Parathyroid adenoma (tissue), 2 donors: ENCODE results near the gene GPAT3.

Experiments
- H2AFZ ChIP-seq: fragments of 300-600 bp; sonication (generic); one replicate; pipeline ENCODE4 v1.7.0; 2017; ENCODE audit warnings: antibody characterized with exemption, mild to moderate bottlenecking
- H3K27ac ChIP-seq: fragments of 300-600 bp; sonication (generic); one replicate; pipeline ENCODE4 v1.7.0; 2017
- H3K27me3 ChIP-seq: fragments of 300-600 bp; sonication (generic); one replicate; pipeline ENCODE4 v1.7.0; 2017; ENCODE audit warnings: low read length; ENCODE audit not compliant: control insufficient read depth, insufficient read depth
- H3K36me3 ChIP-seq: fragments of 300-600 bp; sonication (generic); one replicate; pipeline ENCODE4 v1.7.0; 2017; ENCODE audit warnings: low read length; ENCODE audit not compliant: control insufficient read depth, insufficient read depth
- H3K4me1 ChIP-seq: fragments of 300-600 bp; sonication (generic); one replicate; pipeline ENCODE4 v1.7.0; 2017; ENCODE audit warnings: control low read depth
- H3K4me2 ChIP-seq: fragments of 300-600 bp; sonication (generic); one replicate; pipeline ENCODE4 v1.7.0; 2017; ENCODE audit warnings: low read length
- H3K4me3 ChIP-seq: fragments of 300-600 bp; sonication (generic); one replicate; pipeline ENCODE4 v1.7.0; 2017; ENCODE audit warnings: low read depth, low read length
- H3K79me2 ChIP-seq: fragments of 300-600 bp; sonication (generic); one replicate; pipeline ENCODE4 v1.7.0; 2017; ENCODE audit warnings: control low read depth
- H3K9ac ChIP-seq: fragments of 300-600 bp; sonication (generic); one replicate; pipeline ENCODE4 v1.7.0; 2017; ENCODE audit warnings: mild to moderate bottlenecking
- H3K9me3 ChIP-seq: fragments of 300-600 bp; sonication (generic); one replicate; pipeline ENCODE4 v1.7.0; 2017; ENCODE audit warnings: low read length; ENCODE audit not compliant: control insufficient read depth
- TF ChIP-seq, protein P1 (sequence below): fragments of 300-600 bp; sonication (generic); IDR thresholded peaks from one replicate; pipeline ENCODE4 v1.7.0; 2017; ENCODE audit warnings: antibody characterized with exemption, mild to moderate bottlenecking
- donor health status: primary hyperparathyroidism.

Gene GPAT3

DNA sequence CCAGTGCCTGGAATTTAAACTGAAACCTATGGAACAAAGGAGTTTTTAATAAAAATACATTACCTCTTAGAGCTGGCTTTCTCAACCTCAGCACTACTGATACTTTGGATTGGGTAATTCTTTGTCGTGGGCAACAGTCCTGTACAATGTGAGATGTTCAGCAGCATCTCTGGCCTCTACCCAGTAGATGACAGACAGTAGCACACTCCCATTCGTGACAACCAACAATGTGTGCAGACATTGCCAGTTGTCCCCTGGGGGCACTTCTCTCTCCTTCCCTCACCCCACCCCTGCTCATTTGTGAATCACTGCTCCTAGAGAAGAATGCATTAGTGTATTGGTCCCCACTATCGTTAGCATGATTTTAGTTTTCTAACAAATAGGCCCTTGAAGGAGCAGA lies 16.2 kb downstream of the GPAT3 start:
- Histone ChIP-seq H3K79me2 (no peaks in the 10 kb centered on the region), H3K9me3 (no peaks in the 10 kb centered on the region), H3K4me2 (no peak overlapping the region), H3K27ac (no peak overlapping the region), H3K4me1 (no peaks in the 10 kb centered on the region), H3K9ac (no peak overlapping the region), H3K27me3 (no peaks in the 10 kb centered on the region), H3K4me3 (no peak overlapping the region), H3K36me3 (no peaks in the 10 kb centered on the region), H2AFZ (no peak overlapping the region)
- TF ChIP-seq, protein P1, sequence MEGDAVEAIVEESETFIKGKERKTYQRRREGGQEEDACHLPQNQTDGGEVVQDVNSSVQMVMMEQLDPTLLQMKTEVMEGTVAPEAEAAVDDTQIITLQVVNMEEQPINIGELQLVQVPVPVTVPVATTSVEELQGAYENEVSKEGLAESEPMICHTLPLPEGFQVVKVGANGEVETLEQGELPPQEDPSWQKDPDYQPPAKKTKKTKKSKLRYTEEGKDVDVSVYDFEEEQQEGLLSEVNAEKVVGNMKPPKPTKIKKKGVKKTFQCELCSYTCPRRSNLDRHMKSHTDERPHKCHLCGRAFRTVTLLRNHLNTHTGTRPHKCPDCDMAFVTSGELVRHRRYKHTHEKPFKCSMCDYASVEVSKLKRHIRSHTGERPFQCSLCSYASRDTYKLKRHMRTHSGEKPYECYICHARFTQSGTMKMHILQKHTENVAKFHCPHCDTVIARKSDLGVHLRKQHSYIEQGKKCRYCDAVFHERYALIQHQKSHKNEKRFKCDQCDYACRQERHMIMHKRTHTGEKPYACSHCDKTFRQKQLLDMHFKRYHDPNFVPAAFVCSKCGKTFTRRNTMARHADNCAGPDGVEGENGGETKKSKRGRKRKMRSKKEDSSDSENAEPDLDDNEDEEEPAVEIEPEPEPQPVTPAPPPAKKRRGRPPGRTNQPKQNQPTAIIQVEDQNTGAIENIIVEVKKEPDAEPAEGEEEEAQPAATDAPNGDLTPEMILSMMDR = no peak

DNA sequence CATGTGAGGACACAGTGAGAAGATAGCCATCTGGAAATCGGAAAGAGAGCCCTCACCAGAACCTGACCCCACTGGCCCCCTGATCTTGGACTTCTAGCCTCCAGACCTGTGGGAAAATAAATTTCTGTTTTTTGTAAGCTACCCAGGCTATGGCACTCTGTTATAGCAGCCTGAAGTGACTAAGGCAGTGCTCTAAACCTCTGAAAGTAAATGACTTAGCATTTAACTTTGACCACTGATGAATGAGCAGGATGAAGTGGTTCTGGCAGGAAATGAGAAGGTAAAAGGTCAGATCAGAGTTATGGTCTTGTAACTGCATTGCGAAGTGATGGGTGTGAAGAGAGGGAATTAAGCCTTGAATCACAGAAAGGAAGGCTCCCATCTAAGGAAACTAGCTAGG lies 17.0 kb downstream of the GPAT3 start:
- Histone ChIP-seq H3K27me3 (no peaks in the 10 kb centered on the region), H3K4me2 (no peak overlapping the region), H3K27ac (no peak overlapping the region), H3K79me2 (no peaks in the 10 kb centered on the region), H3K9me3 (no peaks in the 10 kb centered on the region), H3K4me3 (no peak overlapping the region), H3K36me3 (no peaks in the 10 kb centered on the region), H2AFZ (no peak overlapping the region), H3K4me1 (no peaks in the 10 kb centered on the region), H3K9ac (no peak overlapping the region)
- TF ChIP-seq, protein P1 = no peak

DNA sequence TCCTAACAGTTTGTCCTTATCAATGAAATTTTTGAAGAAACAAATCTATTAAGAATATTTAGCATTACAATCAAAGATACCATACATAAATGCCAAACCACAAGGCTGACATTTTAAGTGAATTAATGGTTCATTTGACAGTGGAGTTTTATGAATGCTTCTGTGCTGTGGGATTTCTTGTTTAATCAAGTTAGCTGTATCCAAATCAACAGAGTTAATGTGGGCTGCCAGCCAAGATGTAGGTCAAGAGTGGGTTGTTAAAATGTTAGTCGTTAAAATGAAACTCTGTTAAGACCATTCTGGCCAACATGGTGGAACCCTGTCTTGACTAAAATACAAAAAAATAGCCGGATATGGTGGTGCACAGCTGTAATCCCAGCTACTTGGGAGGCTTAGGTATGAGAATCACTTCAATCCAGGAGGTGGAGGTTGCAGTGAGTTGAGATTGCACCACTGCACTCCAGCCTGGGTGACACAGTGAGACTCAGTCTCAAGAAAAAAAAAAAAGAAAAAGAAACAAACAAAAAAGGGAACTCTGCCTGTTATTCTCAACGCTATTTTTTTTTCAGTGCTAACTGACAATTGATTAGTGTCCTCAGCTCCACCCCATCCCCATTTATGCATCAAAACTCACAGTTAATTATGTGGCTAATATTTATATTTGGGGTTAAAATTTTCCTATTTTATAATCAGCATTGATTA lies 20.2 kb downstream of the GPAT3 start:
- Histone ChIP-seq H3K36me3 (no peaks in the 10 kb centered on the region), H3K9ac (no peak overlapping the region), H3K4me2 (no peak overlapping the region), H3K27ac (no peak overlapping the region), H3K27me3 (no peaks in the 10 kb centered on the region), H3K9me3 (no peaks in the 10 kb centered on the region), H3K79me2 (no peaks in the 10 kb centered on the region), H2AFZ (no peak overlapping the region), H3K4me1 (no peaks in the 10 kb centered on the region), H3K4me3 (no peak overlapping the region)
- TF ChIP-seq, protein P1 = no peak

DNA sequence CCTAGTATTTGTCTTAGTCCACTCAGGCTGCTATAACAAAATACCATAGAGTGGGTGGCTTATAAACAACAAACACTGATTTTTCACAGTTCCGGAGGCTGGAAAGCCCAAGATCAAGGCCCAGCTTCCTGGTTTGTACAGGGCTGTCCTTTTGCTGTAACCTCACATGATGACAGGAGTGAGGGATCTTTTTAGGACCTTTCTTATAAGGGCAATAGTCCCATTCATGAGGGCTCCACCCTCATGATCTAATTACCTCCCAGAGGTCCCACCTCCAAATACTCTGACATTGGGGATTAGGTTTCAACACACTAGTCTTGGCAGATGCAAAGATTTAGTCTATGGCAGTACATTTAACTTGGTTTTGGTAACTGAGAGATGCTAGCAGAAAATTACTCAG lies 20.9 kb downstream of the GPAT3 start:
- no peaks in the 10 kb centered on the region for H3K9me3 ChIP-seq
- no peaks in the 10 kb centered on the region for H3K79me2 ChIP-seq
- H3K9ac ChIP-seq = no peak overlapping the region
- TF ChIP-seq, protein P1 = no peak
- H3K4me3 ChIP-seq = no peak overlapping the region
- H3K27me3 ChIP-seq = no peaks in the 10 kb centered on the region
- no peak overlapping the region for H2AFZ ChIP-seq
- no peaks in the 10 kb centered on the region for H3K36me3 ChIP-seq
- no peak overlapping the region for H3K27ac ChIP-seq
- no peak overlapping the region for H3K4me2 ChIP-seq
- H3K4me1 ChIP-seq = no peaks in the 10 kb centered on the region

DNA sequence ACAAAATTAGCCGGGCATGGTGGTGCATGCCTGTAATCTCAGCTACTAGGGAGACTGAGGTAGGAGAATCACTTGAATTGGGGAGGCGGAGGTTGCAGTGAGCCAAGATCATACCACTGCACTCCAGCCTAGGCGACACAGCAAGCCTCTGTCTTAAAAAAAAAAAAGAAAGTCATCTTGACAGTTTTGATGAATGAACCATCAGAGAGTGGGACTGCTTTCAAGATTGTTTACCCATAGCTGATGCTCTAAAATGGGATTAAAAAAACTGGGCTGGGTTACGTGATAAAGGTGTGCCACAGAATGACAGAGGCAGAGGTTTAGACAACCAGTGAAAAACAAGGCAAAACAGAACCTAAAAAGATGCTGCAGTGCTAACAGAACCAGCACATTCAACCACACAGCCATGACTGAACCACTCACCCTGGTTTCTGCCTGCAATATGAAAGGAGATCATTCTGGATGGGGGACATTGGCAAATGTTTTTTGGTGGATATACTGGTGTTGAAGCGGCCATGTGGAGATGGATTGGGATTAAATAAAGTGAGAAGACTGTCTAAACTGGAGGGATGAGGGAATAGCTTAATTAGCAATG lies 22.2 kb downstream of the GPAT3 start:
- H2AFZ ChIP-seq = no peak overlapping the region
- H3K36me3 ChIP-seq = no peaks in the 10 kb centered on the region
- H3K79me2 ChIP-seq = no peaks in the 10 kb centered on the region
- no peak overlapping the region for H3K4me3 ChIP-seq
- H3K27me3 ChIP-seq = no peaks in the 10 kb centered on the region
- H3K27ac ChIP-seq = no peak overlapping the region
- H3K9me3 ChIP-seq = no peaks in the 10 kb centered on the region
- no peak overlapping the region for H3K9ac ChIP-seq
- H3K4me1 ChIP-seq = no peaks in the 10 kb centered on the region
- TF ChIP-seq, protein P1 = no peak
- H3K4me2 ChIP-seq = no peak overlapping the region
